CD4-positive, alpha-beta T cell treated with Interleukin-10 for 1 hour (primary cell): ENCODE measurements around the gene FBXW7.

Experiments
- DNase-seq: peaks from one replicate; pipeline ENCODE4 v3.0.0-alpha.2; 2020

FBXW7 gene

GRCh38 chr4:152322656-152323055, 213.2 kb downstream of the FBXW7 start:
- no peak for DNase-seq

GRCh38 chr4:152321923-152322322, 214.0 kb downstream of the FBXW7 start:
- no peak for DNase-seq

GRCh38 chr4:152321398-152321797, 214.5 kb downstream of the FBXW7 start:
- no peak for DNase-seq

- no peak for DNase-seq
These were observed 218.9 kb downstream of the FBXW7 start for GRCh38 chr4:152316969-152317368.

- DNase-seq, result no peak
These were observed 225.6 kb downstream of the FBXW7 start for GRCh38 chr4:152310257-152310656.

- DNase-seq, result no peak
These were observed 226.5 kb downstream of the FBXW7 start for GRCh38 chr4:152309418-152309817.

GRCh38 chr4:152308951-152309350, 226.9 kb downstream of the FBXW7 start:
- no peak for DNase-seq

- DNase-seq, result no peak
These were observed 228.2 kb downstream of the FBXW7 start for GRCh38 chr4:152307669-152308068.

GRCh38 chr4:152306541-152306940, 229.4 kb downstream of the FBXW7 start:
- DNase-seq, result no peak

- DNase-seq, result no peak
These were observed 231.7 kb downstream of the FBXW7 start for GRCh38 chr4:152304220-152304619.

GRCh38 chr4:152301381-152301780, 234.5 kb downstream of the FBXW7 start:
- DNase-seq, result no peak

- no peak for DNase-seq
These were observed 236.3 kb downstream of the FBXW7 start for GRCh38 chr4:152299553-152299952.

GRCh38 chr4:152296386-152296785, 239.5 kb downstream of the FBXW7 start:
- DNase-seq, result no peak

GRCh38 chr4:152294765-152295164, 241.1 kb downstream of the FBXW7 start:
- no peak for DNase-seq

GRCh38 chr4:152294331-152294730, 241.6 kb downstream of the FBXW7 start:
- no peak for DNase-seq

- DNase-seq, result no peak
These were observed 242.4 kb downstream of the FBXW7 start for GRCh38 chr4:152293527-152293926.

- DNase-seq, result no peak
These were observed 245.4 kb downstream of the FBXW7 start for GRCh38 chr4:152290366-152290921.

GRCh38 chr4:152289941-152290340, 246.0 kb downstream of the FBXW7 start:
- no peak for DNase-seq

- DNase-seq, result no peak
These were observed 246.4 kb downstream of the FBXW7 start for GRCh38 chr4:152289541-152289940.

- DNase-seq, result no peak
These were observed 252.0 kb downstream of the FBXW7 start for GRCh38 chr4:152283801-152284470.

GRCh38 chr4:152281822-152282221, 254.1 kb downstream of the FBXW7 start:
- DNase-seq, result no peak

- no peak for DNase-seq
These were observed 254.7 kb downstream of the FBXW7 start for GRCh38 chr4:152281211-152281610.

- DNase-seq, result no peak
These were observed 256.7 kb downstream of the FBXW7 start for GRCh38 chr4:152279234-152279566.

- DNase-seq, result no peak
These were observed 257.2 kb downstream of the FBXW7 start for GRCh38 chr4:152278505-152279233.

- no peak for DNase-seq
These were observed 257.8 kb downstream of the FBXW7 start for GRCh38 chr4:152278172-152278504.
